Trophoblast cell (in vitro differentiated cells and primary cell): ENCODE measurements around the gene ZNG1F.
"Not testable (repeated sequence)": the region's sequence is repeated elsewhere in the genome, so short reads cannot be mapped to it uniquely, and the experiment has no call there.

Experiments
- DNase-seq, 2 donors: peaks; one replicate each; pipeline ENCODE4 v3.0.0-alpha.2; 2016
- H2AFZ ChIP-seq: 2 replicates; pipeline ENCODE4 v1.6.1; 2013; ENCODE audit warnings: low read length, moderate library complexity, mild to moderate bottlenecking; ENCODE audit not compliant: insufficient read depth, poor library complexity
- H2AK5ac ChIP-seq: 2 replicates; pipeline ENCODE4 v1.6.1; 2013; ENCODE audit warnings: mild to moderate bottlenecking, low read length
- H2BK120ac ChIP-seq: 2 replicates; pipeline ENCODE4 v1.6.1; 2013; ENCODE audit warnings: low read length, mild to moderate bottlenecking, moderate library complexity; ENCODE audit not compliant: insufficient read depth, poor library complexity
- H2BK12ac ChIP-seq: 2 replicates; pipeline ENCODE4 v1.6.1; 2013; ENCODE audit warnings: mild to moderate bottlenecking, low read length, moderate library complexity
- H2BK5ac ChIP-seq: 2 replicates; pipeline ENCODE4 v1.6.1; 2013; ENCODE audit warnings: low read length, low read depth, moderate library complexity, mild to moderate bottlenecking; ENCODE audit not compliant: poor library complexity
- H3K14ac ChIP-seq: 2 replicates; pipeline ENCODE4 v1.6.1; 2013; ENCODE audit warnings: mild to moderate bottlenecking, low read length
- H3K18ac ChIP-seq: 2 replicates; pipeline ENCODE4 v1.6.1; 2013; ENCODE audit warnings: mild to moderate bottlenecking, low read length
- H3K23ac ChIP-seq: 2 replicates; pipeline ENCODE4 v1.6.1; 2013; ENCODE audit warnings: low read length
- H3K27ac ChIP-seq: 2 replicates; pipeline ENCODE4 v1.5.1; 2013; ENCODE audit warnings: low read depth, mild to moderate bottlenecking, inconsistent platforms, low read length, moderate library complexity
- H3K27me3 ChIP-seq: 2 replicates; pipeline ENCODE4 v1.6.1; 2013; ENCODE audit warnings: inconsistent platforms, mild to moderate bottlenecking, low read length, moderate library complexity; ENCODE audit not compliant: insufficient read depth
- H3K36me3 ChIP-seq, 2 experiments: 1 replicate in 1 of 2; 2 replicates in 1 of 2; pipeline ENCODE4 v1.6.1; 2013; ENCODE audit warnings: low read length in 2 of 2, mild to moderate bottlenecking in 2 of 2, moderate library complexity in 1 of 2; ENCODE audit not compliant: insufficient read depth in 2 of 2, control insufficient read depth in 1 of 2
- H3K4ac ChIP-seq: 2 replicates; pipeline ENCODE4 v1.6.1; 2013; ENCODE audit warnings: low read depth, mild to moderate bottlenecking, low read length, moderate library complexity
- H3K4me1 ChIP-seq, 2 experiments: 1 replicate in 1 of 2; 2 replicates in 1 of 2; pipeline ENCODE4 v1.6.1; 2013; ENCODE audit warnings: low read length in 2 of 2, mild to moderate bottlenecking in 2 of 2, moderate library complexity in 1 of 2; ENCODE audit not compliant: insufficient read depth in 2 of 2, control insufficient read depth in 1 of 2
- H3K4me2 ChIP-seq: 2 replicates; pipeline ENCODE4 v1.6.1; 2013; ENCODE audit warnings: inconsistent platforms, mild to moderate bottlenecking, low read length, moderate library complexity
- H3K4me3 ChIP-seq: 2 replicates; pipeline ENCODE4 v1.5.1; 2013; ENCODE audit warnings: mild to moderate bottlenecking, low read depth, low read length, inconsistent platforms
- H3K79me1 ChIP-seq: one replicate; pipeline ENCODE4 v1.6.1; 2013; ENCODE audit warnings: low read length
- H3K79me2 ChIP-seq: 2 replicates; pipeline ENCODE4 v1.6.1; 2013; ENCODE audit warnings: low read length, mild to moderate bottlenecking; ENCODE audit not compliant: control insufficient read depth, insufficient read depth, poor library complexity
- H3K9ac ChIP-seq: 2 replicates; pipeline ENCODE4 v1.6.1; 2013; ENCODE audit warnings: mild to moderate bottlenecking, low read length
- H3K9me3 ChIP-seq: 2 replicates; pipeline ENCODE4 v1.6.1; 2013; ENCODE audit warnings: low read depth, mild to moderate bottlenecking, control low read depth, inconsistent platforms, low read length; ENCODE audit not compliant: insufficient read depth
- H4K12ac ChIP-seq: 2 replicates; pipeline ENCODE4 v1.6.1; 2013; ENCODE audit warnings: low read depth, mild to moderate bottlenecking, low read length, moderate library complexity
- H4K8ac ChIP-seq: 2 replicates; pipeline ENCODE4 v1.6.1; 2013; ENCODE audit warnings: low read depth, mild to moderate bottlenecking, low read length, moderate library complexity
- H4K91ac ChIP-seq: one replicate; pipeline ENCODE4 v1.6.1; 2013; ENCODE audit warnings: low read depth, mild to moderate bottlenecking, low read length, moderate library complexity
- WGBS: extraction: QIAGEN DNeasy Blood & Tissue Kit; methylation state at CpG from one replicate; pipeline ENCODE4 v1.1.7; 2013; ENCODE audit warnings: missing lambda C conversion rate; ENCODE audit not compliant: insufficient read length, insufficient coverage; ENCODE audit errors: extremely low coverage; 5-methylcytosine and 5-hydroxymethylcytosine counted together

The ZNG1F gene

GRCh38 chr9:41141878-41142277 lies 47.2 kb downstream of the ZNG1F start:
- no CpG with 5 or more reads among the region's 2 CpGs for WGBS
- not testable (repeated sequence) for DNase-seq, H3K14ac ChIP-seq, H2BK5ac ChIP-seq, H2BK120ac ChIP-seq, H3K27me3 ChIP-seq, H4K12ac ChIP-seq, H2AFZ ChIP-seq, H4K8ac ChIP-seq, H3K9me3 ChIP-seq, H2AK5ac ChIP-seq, H4K91ac ChIP-seq, H3K23ac ChIP-seq, H3K9ac ChIP-seq, H3K4me1 ChIP-seq, H3K18ac ChIP-seq, H3K4ac ChIP-seq, H2BK12ac ChIP-seq, H3K27ac ChIP-seq, H3K36me3 ChIP-seq, H3K4me2 ChIP-seq, H3K79me1 ChIP-seq, H3K4me3 ChIP-seq, H3K79me2 ChIP-seq

- H3K4me3 ChIP-seq, H2AFZ ChIP-seq, H2BK120ac ChIP-seq, H4K91ac ChIP-seq, H4K12ac ChIP-seq, DNase-seq, H3K4ac ChIP-seq, H3K27me3 ChIP-seq, H3K4me1 ChIP-seq, H3K79me1 ChIP-seq, H3K23ac ChIP-seq, H2BK5ac ChIP-seq, H2AK5ac ChIP-seq, H3K27ac ChIP-seq, H3K9ac ChIP-seq, H3K9me3 ChIP-seq, H3K14ac ChIP-seq, H2BK12ac ChIP-seq, H3K36me3 ChIP-seq, H3K4me2 ChIP-seq, H3K79me2 ChIP-seq, H3K18ac ChIP-seq, H4K8ac ChIP-seq: not testable (repeated sequence)
- WGBS = no CpG with 5 or more reads among the region's 15 CpGs
Measured at GRCh38 chr9:41128581-41128980, 60.5 kb downstream of the ZNG1F start, which contains the start of gene FOXD4L6. Gene FOXD4L6 (minus strand): TSS chr9:41128681. CDS start chr9:41128383, 298 bp downstream.

GRCh38 chr9:41126746-41127446 lies 62.2 kb downstream of the ZNG1F start:
- not testable (repeated sequence) for DNase-seq, H3K79me2 ChIP-seq, H3K18ac ChIP-seq, H2AK5ac ChIP-seq, H3K4me1 ChIP-seq, H4K91ac ChIP-seq, H2BK120ac ChIP-seq, H3K79me1 ChIP-seq, H3K9me3 ChIP-seq, H2AFZ ChIP-seq, H3K9ac ChIP-seq, H3K27me3 ChIP-seq, H3K36me3 ChIP-seq, H3K4me3 ChIP-seq, H3K4me2 ChIP-seq, H4K12ac ChIP-seq, H2BK12ac ChIP-seq, H3K23ac ChIP-seq, H2BK5ac ChIP-seq, H3K14ac ChIP-seq, H3K4ac ChIP-seq, H3K27ac ChIP-seq, H4K8ac ChIP-seq
- no CpG with 5 or more reads among the region's 45 CpGs for WGBS

- not testable (repeated sequence) for H2BK12ac ChIP-seq
Measured at GRCh38 chr9:41125936-41126335, 63.2 kb downstream of the ZNG1F start.

More at GRCh38 chr9:41125936-41126335, 63.2 kb downstream of the ZNG1F start:
- H3K27ac ChIP-seq, H3K18ac ChIP-seq, H2BK5ac ChIP-seq, H3K23ac ChIP-seq, H3K79me1 ChIP-seq, H3K4me3 ChIP-seq, H4K91ac ChIP-seq, H3K4ac ChIP-seq, H2BK120ac ChIP-seq, DNase-seq, H4K8ac ChIP-seq, H3K9me3 ChIP-seq, H3K36me3 ChIP-seq, H4K12ac ChIP-seq, H3K4me1 ChIP-seq, H3K14ac ChIP-seq, H3K27me3 ChIP-seq, H3K9ac ChIP-seq, H2AFZ ChIP-seq, H3K79me2 ChIP-seq, H2AK5ac ChIP-seq, H3K4me2 ChIP-seq: not testable (repeated sequence)
- WGBS = no CpG with 5 or more reads among the region's 3 CpGs
